Measurements from ENCODE around the gene ACOX1. TPM values are rescaled to one million over a fixed set of nuclear protein-coding genes. Genes with fewer than 3 reads are reported as not detected.
"Not testable (repeated sequence)": the region's sequence is repeated elsewhere in the genome, so short reads cannot be mapped to it uniquely, and the experiment has no call there.

The ACOX1 gene
- total RNA-seq, 1 donor from 2014 or later: 23.3 TPM

DNA sequence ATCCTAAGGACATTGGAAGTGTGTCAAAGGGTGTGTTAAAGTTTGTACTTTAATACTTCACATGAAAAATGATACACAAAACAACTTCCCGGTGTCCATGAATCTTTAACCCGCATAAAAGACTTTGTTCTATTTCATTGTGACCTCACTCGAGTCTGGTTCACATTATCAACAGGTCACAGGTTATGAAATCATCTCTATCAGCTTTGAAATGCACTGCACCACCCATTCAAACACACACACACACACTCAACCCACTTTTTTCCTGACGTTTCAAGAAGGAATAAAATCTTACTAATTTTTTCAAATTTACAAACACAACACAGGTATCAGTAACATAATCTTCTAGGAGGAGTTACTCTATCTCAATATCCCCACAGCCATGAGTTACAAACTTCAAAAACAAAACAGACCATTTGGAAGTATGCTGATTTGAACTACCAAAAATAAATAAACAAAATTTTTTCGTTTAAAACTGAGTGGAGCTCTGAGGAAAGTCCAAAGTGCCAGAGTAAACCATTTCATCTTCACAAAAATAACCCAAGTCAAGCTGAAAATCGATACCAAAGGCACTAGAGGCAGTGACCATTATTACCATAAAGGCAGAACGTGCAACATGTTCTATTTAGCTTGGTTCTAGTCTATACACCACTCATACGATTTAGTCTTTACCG is 2.7 kb downstream of the ACOX1 start:
- ChIA-PET CTCF (interaction anchor here (0.6 kb wide), 1 partner anchor 46 kb away, joined by 3 read pairs; no protein-coding TSS in a partner anchor), POLR2A (interaction anchor here (0.7 kb wide), 1 partner anchor 14 kb away, joined by 5 read pairs; no protein-coding TSS in a partner anchor)
- Mint-ChIP-seq H3K9me3 (no peaks in the 10 kb centered on the region), H3K27ac (no peak overlapping the region), H3K4me1 (peaks cover 35% of the 10 kb centered on the region), H3K36me3 (ENCODE audit: low read depth) (peaks cover 25% of the 10 kb centered on the region), H3K4me3 (no peak overlapping the region), H3K27me3 (no peaks in the 10 kb centered on the region)
- DNase-seq (no peak), ATAC-seq (ENCODE audit: low read depth) (no peak)
- intact Hi-C loops (cut with micrococcal nuclease): no loop called here
- TF ChIP-seq, protein P1, sequence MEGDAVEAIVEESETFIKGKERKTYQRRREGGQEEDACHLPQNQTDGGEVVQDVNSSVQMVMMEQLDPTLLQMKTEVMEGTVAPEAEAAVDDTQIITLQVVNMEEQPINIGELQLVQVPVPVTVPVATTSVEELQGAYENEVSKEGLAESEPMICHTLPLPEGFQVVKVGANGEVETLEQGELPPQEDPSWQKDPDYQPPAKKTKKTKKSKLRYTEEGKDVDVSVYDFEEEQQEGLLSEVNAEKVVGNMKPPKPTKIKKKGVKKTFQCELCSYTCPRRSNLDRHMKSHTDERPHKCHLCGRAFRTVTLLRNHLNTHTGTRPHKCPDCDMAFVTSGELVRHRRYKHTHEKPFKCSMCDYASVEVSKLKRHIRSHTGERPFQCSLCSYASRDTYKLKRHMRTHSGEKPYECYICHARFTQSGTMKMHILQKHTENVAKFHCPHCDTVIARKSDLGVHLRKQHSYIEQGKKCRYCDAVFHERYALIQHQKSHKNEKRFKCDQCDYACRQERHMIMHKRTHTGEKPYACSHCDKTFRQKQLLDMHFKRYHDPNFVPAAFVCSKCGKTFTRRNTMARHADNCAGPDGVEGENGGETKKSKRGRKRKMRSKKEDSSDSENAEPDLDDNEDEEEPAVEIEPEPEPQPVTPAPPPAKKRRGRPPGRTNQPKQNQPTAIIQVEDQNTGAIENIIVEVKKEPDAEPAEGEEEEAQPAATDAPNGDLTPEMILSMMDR (IDR thresholded peaks at IDR 0.05): no peak

DNA sequence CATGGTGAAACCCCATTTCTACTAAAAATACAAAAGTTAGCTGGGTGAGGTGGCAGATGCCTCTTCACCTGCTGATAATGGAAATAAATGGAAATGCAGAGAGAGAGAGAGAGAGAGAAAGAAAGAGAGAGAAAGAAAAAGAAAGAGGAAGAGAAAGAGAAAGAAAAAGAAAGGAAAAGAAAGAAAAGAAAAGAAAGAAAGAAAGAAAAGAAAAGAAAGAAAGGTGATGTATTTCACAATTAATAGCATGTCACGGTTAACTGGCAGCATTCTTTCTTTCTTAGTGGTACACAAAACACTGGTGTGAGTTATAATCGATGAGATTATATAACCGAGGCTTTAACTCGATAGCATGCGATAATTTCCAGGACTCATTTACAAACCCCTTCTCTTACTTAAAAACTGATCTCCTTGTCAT is 3.2 kb downstream of the ACOX1 start:
- no peak for ATAC-seq (ENCODE audit: low read depth)
- CTCF ChIA-PET: no interaction called here
- Mint-ChIP-seq H3K9me3 (no peaks in the 10 kb centered on the region), H3K27ac (no peak overlapping the region), H3K36me3 (ENCODE audit: low read depth) (peaks cover 27% of the 10 kb centered on the region), H3K4me3 (no peak overlapping the region), H3K27me3 (no peaks in the 10 kb centered on the region), H3K4me1 (peaks cover 33% of the 10 kb centered on the region)
- intact Hi-C loops (cut with micrococcal nuclease): no loop called here
- POLR2A ChIA-PET: no interaction called here
- TF ChIP-seq, protein P1 (IDR thresholded peaks at IDR 0.05): no peak
- DNase-seq: no peak

DNA sequence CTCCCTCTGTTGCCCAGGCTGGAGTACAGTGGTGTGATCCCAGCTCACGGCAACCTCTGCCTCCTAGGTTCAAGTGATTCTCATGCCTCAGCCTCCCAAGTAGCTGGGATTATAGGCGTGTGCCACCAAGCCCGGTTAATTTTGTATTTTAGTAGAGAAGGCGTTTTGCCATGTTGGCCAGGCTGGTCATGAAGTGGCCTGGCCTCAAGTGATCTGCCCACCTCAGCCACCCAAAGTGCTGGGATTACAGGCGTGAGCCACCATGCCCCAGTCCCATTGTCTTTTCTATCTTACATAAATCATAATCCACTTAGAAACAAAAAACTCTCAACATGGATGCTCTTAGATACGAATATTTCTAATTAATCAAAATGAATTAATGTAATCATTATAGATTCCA is 3.8 kb downstream of the ACOX1 start:
- H3K9me3 Mint-ChIP-seq; CTCF ChIA-PET; ATAC-seq (ENCODE audit: low read depth); H3K27me3 Mint-ChIP-seq; DNase-seq; H3K4me3 Mint-ChIP-seq; H3K27ac Mint-ChIP-seq; intact Hi-C loops (cut with micrococcal nuclease): not testable (repeated sequence)
- Mint-ChIP-seq H3K36me3 (ENCODE audit: low read depth) (peaks cover 29% of the 10 kb centered on the region), H3K4me1 (peaks cover 28% of the 10 kb centered on the region)
- POLR2A ChIA-PET: interaction anchor here (0.9 kb wide), 1 partner anchor 128 kb away, joined by 5 read pairs; the partner anchor contains the start of gene EXOC7

DNA sequence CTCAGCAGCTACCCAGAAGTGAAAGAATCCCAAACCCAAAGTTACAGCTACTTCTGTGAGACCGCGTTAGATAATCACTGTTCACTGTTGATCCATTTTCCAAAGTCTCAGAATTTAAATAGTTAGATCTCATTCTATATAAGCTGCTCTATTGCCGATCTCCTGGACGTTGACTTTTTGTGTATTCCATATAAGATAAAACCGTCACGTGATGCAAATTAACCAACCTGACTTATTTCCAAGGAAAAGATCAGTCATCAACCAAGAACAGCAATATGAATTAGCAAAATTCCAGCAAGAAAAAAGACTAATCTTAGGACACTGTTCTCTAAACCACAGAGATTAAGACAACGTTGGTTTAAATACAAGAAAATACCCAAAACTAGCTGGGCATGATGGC is 8.3 kb downstream of the ACOX1 start:
- Mint-ChIP-seq H3K4me1 (peaks cover 8% of the 10 kb centered on the region), H3K9me3 (no peaks in the 10 kb centered on the region), H3K27ac (no peak overlapping the region), H3K4me3 (no peak overlapping the region), H3K27me3 (no peaks in the 10 kb centered on the region), H3K36me3 (ENCODE audit: low read depth) (peaks cover 21% of the 10 kb centered on the region)
- CTCF ChIA-PET: no interaction called here
- intact Hi-C loops (cut with micrococcal nuclease): no loop called here
- POLR2A ChIA-PET: interaction anchor here (0.6 kb wide), 1 partner anchor 51 kb away, joined by 3 read pairs; no protein-coding TSS in a partner anchor
- TF ChIP-seq, protein P1 (IDR thresholded peaks at IDR 0.05): no peak
- no peak for DNase-seq
- ATAC-seq (ENCODE audit: low read depth): no peak

DNA sequence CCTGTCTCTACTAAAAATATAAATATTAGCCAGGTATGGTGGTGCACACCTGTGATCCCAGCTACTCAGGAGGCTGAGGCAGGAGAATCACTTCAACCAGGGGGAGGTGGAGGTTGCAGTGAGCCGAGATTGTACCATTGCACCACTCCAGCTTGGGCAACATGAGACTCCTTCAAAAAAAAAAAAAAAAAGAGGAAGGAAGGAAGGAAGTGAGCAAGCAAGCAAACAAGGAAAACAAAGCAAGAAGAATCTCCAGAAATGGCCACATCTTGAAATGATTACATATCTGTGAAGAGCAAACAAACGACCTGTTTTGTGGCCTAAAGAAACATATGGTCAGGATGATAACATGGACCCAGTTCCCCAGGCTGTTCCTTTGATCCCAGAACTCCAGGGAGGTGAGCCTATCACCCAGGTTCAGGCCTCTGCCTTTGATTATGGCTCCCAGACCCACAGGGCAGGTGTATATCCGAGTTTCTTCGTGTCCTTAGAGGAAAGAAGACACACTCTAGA is 8.9 kb downstream of the ACOX1 start:
- no peaks in the 10 kb centered on the region for H3K9me3 Mint-ChIP-seq
- no peak for ATAC-seq (ENCODE audit: low read depth)
- no peak for DNase-seq
- ChIA-PET POLR2A (interaction anchor here (0.8 kb wide), 1 partner anchor 76 kb away, joined by 8 read pairs; no protein-coding TSS in a partner anchor), CTCF (no interaction called here)
- no peak overlapping the region for H3K27ac Mint-ChIP-seq
- H3K4me1 Mint-ChIP-seq: peaks cover 7% of the 10 kb centered on the region
- TF ChIP-seq, protein P1 (IDR thresholded peaks at IDR 0.05): no peak
- H3K27me3 Mint-ChIP-seq: no peaks in the 10 kb centered on the region
- intact Hi-C loops (cut with micrococcal nuclease): no loop called here
- H3K4me3 Mint-ChIP-seq: no peak overlapping the region
- H3K36me3 Mint-ChIP-seq (ENCODE audit: low read depth): peaks cover 20% of the 10 kb centered on the region

DNA sequence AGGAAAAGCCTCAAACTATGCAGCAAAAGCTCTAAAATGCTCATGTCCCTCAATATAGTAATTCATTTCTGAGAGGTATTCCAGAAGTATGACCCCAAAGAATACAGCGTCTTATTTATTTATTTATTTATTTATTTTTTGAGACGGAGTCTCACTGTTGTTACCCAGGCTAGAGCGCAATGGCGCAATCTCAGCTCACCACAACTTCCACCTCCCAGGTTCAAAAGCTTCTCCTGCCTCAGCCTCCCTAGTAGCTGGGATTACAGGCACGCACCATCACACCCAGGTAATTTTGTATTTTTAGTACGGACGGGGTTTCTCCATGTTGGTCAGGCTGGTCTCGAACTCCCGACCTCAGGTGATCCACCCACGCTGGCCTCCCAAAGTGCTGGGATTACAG is 9.9 kb downstream of the ACOX1 start:
- CTCF ChIA-PET: not testable (repeated sequence)
- peaks cover 19% of the 10 kb centered on the region for H3K36me3 Mint-ChIP-seq (ENCODE audit: low read depth)
- POLR2A ChIA-PET: interaction anchor here (0.6 to 0.8 kb wide), 2 partner anchors 77 to 111 kb away, joined by 4 to 8 read pairs; no protein-coding TSS in a partner anchor

More for the DNA sequence above, 9.9 kb downstream of the ACOX1 start:
- H3K4me1 Mint-ChIP-seq; intact Hi-C loops (cut with micrococcal nuclease); DNase-seq; H3K27me3 Mint-ChIP-seq; H3K9me3 Mint-ChIP-seq; ATAC-seq (ENCODE audit: low read depth); H3K27ac Mint-ChIP-seq; H3K4me3 Mint-ChIP-seq: not testable (repeated sequence)

Measured in activated B cell treated with CpG ODN at 0.5 μM for 24 hours (primary cell).